Stimulated activated CD8-positive, alpha-beta memory T cell treated with anti-CD3 and anti-CD28 coated beads, Interleukin-12 subunit alpha, Interleukin-12 subunit beta, amount 100 ng/mL, for 1 hour (primary cell): ENCODE results near the gene RAB3C.
"Not testable (repeated sequence)": the region's sequence is repeated elsewhere in the genome, so short reads cannot be mapped to it uniquely, and the experiment has no call there.

Experiments
- DNase-seq: peaks from one replicate; pipeline ENCODE4 v3.0.0-alpha.2; 2020; ENCODE audit warnings: low read depth

Gene RAB3C

DNA sequence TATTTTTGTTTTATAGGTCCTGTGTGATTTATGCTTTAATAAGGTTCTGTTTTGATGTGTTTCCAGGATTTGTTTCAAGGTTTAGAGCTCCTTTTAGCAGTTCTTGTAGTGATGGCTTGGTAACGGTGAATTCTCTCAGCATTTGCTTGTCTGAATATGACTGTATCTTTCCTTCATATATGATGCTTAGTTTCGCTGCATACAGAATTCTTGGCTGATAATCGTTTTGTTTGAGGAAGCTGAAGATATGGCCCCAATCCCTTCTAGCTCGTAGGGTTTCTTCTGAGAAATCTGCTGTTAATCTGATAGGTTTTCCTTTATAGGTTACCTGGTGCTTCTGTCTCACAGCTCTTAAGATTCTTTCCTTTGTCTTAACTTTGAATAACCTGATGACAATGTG is 20.0 kb downstream of the RAB3C start:
- not testable (repeated sequence) for DNase-seq

DNA sequence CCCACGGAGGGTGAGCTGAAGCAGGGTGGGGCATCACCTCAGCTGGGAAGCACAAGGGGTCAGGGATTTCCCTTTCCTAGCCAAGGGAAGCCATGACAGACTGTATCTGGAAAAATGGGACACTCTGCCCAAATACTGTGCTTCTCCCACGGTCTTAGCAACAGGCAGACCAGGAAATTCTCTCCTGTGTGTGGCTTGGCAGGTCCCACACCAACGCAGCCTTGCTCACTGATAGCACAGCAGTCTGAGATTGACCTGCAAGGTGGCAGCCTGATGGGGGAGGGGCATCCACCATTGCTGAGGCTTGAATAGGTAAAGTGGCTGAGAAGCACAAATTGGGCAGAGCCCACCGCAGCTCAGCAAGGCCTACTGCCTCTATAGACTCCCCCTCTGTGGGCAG is 23.2 kb downstream of the RAB3C start:
- no peak for DNase-seq

DNA sequence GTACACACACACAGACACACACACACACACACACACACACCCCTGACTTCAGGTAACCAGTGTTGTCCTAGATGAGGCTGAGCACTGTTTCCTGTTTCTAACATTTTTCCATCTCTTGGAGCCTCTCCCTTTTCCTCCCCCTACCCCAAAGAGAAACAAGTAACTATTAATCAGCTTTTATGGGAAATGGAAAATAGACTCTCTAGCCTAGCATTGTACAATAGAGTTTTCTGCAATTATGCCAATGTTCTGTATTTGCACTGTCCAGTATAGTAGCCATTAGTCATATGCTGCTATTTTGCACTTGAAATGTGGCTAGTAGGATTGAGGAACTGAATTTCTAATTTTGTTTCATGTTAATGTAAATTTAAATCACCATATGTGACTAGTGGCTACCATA is 33.1 kb downstream of the RAB3C start:
- DNase-seq, result no peak

DNA sequence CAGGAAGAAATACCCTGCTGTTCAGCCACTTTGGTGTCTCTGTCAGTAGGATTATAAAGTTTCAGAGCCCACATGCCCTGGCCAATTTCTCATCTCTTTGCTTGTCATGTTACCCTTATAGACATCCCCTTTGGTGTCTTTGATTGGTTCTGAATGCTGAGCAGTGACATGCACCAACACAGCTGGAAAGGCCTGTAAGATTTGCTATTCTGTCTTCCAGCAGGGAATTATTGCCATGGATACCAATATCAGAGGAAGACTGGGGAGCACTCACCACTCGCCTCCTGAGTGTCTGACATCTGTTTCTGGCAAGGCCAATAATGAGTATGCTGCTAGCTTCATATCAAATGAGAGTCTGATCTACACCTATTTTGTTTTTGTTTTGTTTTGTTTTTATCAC is 34.4 kb downstream of the RAB3C start:
- no peak for DNase-seq

DNA sequence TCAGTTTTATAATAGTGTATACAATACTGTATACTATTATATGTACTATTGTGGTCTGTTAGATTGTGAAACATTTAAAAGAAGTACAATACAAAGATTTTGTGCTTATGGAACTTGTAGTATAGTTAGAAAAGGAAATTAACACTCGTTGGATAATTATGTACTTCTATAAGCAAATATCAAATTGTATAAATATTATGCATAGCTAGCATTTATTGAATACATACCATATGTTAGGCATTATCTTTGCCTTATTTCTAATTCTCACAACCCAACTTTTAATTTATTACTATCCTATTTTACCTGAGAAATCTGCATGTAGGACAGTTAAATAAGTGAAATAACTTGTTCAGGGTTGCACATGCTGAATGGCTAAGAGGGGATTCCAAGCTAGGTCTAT is 37.5 kb downstream of the RAB3C start:
- DNase-seq, result no peak

DNA sequence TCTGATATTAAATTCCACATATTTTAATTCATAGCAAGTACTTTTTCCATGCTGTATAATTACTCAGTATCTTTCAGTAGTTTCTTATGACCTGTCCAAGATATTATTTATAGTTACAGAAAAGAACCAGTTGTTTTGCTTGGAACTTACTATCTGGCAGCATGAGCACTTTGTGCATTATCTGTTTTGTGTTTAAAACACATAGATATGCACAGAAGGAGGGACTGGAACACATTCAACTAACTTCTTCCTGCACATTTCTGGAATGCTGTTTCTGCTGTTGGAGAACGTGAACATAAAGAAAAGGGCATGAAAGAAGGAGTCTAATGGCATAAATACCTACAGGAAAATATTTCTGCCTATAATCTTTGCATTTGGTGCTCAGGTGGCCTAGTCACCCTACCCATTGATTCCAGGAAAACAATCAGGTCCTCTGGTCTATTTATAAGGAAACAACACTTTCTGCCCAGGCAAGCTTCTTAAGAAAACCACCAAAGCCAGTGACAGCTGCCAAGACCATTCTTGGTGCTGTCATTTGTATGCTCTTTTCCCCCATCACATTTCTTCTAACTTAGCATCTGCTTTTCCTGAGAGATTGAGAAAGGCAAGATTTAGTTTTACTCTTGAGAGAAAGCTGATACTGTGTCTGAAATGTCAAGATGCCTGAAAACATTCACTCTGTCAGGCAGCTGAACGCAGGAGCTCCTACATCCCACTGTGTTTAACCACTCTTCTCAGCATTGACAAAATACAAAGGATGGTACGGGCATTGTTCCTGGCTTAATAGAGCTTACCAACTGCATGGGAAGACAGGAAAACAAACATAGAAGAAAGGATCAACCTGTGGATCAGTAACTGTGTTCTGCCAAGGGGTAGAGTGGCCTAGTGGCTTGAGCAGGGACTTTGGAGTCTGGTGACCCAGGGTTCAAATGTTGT is 40.3 kb downstream of the RAB3C start:
- DNase-seq, result no peak

DNA sequence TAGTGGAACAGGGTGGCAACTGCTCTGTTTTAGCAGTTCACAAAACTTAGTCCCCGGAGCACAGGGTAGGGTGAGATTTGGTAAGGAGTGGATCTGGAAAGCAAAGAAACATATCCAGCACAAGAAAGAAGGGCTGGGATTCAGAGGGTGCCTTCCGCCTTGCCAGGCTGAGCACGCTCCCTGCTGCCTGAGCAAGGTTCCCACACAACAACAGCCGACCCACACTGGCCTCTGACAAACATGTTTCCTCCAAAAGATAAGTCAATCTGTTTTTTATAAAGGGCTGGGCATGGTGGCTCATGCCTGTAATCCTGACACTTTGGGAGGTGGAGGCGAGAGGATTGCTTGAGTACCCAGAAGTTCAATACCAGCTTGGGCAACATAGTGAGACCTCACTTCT is 45.8 kb downstream of the RAB3C start:
- DNase-seq, result no peak

DNA sequence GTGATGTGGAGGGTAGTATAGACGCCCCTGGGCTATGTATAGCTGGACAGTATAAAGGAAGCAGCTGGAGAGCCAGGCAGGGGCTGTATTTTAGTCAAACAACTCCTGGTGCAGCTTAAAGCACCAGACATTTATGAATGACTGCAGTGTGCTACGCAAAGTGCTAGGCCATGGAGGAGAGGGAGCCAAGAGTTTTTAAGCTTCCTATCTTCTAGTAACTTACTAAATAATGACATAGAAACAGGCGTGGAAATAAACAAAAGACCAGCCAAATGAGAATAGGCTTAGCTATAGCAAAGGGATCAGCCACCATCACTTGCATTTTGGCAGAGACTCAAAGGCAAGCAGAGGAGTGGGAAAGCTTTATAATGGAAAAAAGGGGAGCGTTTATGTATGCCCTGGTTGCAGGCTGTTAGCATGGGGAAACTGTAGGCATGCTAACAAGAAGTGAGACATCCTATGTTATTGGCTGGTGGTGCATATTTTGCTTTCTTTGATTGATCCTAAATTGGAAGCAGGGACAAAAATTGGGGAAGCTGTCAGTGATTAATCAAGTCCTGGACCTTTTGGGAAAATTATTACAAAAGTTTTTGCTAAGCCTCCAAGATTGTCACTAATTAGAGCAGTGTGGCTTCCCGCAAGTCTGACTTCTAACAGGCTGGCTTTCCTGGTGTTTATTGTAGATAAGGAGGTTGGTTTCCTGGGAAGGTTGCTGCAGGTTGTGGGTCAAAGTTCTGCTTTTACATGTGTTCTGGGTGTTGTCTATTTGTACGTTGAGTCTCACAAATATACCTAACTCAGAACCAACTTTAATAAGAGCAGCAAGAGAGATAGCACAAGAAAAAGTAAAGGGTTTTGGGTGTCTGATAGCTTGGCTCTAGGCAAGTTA is 46.6 kb downstream of the RAB3C start:
- DNase-seq, result no peak

DNA sequence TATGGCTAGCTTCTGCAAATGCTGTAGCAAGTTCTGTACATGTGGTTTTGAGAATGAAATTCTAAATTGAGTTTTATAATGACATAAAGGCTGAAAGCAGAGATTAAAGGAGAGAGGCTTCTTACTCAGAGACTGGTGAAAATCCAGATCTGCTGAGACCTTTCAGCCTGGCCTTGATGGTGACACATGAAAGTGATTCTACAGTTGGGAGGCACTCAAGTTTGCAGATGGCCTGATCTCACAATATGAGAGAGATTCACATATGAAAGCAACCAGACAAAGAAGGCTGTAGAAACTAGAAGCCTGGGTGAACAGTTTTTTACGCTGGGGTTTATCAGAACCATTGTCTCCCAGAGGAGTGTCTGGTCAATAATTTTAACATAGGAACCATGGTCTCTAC is 49.0 kb downstream of the RAB3C start:
- no peak for DNase-seq

DNA sequence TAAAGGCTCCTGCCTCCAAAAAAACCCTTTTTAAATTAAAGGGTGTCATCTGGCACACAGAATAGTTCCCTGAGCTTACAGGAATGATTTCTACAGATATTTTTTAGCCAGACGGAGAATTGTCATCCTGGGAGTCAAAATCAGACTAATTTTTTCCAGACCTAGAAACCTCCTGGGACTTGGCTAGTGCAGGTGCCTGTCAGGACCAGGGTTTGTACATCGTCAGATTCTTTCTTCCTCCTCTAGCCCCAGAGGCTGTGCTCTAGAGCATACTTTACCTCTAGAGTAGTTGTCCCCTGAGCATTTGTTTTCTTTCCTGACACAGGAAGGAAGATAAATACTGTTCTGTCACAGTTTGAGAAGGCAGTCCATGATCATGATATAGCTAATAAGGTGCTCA is 52.5 kb downstream of the RAB3C start:
- DNase-seq, result no peak

DNA sequence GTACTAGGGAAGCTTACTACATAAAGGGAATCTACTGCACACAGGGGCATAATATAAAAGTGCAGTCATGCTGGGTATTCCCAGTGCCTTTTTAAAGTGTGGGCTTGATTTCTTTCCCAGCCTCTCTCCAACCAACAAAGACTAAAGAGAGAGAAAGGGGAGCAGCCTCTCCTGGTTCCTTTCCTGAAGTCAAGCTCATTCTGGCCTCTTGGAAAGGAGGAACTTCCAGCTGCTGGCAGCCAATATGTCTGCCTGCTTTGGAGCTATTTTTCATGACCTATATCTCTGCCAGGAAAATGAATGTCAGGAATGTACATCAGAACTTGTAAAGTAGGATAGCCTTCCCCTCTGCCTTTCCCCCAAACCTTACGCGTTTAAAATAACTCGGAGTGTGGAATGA is 57.1 kb downstream of the RAB3C start:
- DNase-seq, result no peak

DNA sequence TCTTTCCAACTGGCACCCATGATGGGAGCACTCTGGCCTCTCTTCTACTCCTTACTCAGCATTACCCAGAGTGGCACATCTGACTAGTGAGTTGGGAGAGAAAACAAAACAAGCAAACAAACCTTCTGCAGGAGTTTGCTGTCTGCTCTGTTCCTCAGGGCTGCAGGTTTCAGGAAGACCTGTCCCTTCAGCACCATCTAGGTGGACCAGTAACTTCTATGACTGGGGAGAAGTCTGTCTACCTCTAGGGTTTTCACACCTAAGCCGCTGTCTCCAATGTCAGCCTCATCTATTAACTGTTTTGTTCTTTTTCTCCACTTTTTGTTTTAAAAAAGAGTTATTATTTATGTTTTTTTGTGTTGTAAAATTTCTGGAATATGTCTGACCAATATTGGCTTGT is 58.7 kb downstream of the RAB3C start:
- no peak for DNase-seq

DNA sequence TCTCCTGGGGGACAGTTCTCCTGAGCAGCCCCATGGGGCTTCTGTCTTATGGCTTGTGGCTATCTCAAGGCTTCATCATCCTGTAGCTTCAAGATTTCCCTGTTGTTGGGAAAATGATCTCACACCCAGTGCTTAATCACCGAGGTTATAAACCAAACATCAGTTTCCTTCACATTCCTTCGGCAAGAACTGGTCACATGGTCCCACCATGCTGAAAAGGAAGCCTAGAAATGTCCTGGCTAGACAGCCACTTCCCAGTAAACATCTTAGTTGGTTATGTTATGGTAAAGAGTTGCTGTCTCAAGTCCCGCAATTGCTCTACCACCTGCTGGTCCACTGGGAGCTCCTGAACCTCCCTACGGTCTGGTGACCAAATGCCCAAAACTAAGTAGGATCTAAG is 66.0 kb downstream of the RAB3C start:
- no peak for DNase-seq

DNA sequence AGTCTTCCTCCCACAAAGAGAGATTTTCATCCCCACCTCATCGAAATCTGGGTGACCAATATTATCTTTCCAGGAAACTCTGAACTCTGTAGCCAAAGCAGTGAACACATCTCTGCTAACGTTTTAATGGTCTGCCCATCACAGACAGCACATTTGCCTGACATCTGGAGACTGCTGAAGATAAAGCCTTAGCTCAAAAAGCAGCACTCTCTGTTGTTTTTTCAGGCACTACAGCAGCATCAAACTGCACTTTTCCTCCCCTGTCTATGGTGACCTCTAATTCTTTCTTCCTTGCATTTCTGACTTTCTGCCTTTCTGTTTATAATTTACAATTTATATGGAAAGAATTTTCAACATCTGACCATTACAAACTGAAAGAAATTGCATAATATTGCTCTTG is 66.8 kb downstream of the RAB3C start:
- DNase-seq, result no peak

DNA sequence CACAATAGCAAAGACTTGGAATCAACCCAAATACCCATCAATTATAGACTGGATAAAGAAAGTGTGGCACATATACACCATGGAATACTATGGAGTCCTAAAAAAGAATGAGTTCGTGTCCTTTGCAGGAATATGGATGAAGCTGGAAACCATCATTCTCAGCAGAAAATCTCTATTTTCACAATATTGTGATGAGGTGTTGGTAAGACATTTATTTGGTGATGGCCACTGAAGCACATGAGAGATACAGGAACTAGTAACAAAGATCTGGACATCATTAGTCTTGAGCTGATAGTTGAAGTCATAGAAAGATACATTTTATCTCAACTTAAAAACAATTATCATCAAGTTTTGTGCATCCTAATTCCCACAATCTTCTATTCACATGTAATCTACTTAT is 70.6 kb downstream of the RAB3C start:
- no peak for DNase-seq

DNA sequence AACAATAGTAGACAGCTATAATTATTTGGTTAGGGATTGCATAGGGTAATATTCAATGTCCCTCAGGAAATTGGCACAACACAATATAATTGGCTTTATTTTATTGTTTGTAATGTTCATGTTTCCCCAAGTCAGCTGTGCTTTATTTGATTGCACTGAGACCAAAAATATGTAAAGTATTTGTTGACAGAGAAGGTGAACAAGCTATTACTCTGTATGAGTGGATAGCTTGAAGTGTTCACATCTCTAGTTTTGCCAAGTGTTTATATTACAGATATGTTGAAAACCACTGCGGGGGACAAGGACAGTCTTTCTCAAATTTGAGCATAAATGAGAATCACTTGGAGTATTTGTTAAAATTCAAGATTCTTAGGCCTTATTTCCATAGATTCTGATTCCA is 83.3 kb downstream of the RAB3C start:
- DNase-seq, result no peak

DNA sequence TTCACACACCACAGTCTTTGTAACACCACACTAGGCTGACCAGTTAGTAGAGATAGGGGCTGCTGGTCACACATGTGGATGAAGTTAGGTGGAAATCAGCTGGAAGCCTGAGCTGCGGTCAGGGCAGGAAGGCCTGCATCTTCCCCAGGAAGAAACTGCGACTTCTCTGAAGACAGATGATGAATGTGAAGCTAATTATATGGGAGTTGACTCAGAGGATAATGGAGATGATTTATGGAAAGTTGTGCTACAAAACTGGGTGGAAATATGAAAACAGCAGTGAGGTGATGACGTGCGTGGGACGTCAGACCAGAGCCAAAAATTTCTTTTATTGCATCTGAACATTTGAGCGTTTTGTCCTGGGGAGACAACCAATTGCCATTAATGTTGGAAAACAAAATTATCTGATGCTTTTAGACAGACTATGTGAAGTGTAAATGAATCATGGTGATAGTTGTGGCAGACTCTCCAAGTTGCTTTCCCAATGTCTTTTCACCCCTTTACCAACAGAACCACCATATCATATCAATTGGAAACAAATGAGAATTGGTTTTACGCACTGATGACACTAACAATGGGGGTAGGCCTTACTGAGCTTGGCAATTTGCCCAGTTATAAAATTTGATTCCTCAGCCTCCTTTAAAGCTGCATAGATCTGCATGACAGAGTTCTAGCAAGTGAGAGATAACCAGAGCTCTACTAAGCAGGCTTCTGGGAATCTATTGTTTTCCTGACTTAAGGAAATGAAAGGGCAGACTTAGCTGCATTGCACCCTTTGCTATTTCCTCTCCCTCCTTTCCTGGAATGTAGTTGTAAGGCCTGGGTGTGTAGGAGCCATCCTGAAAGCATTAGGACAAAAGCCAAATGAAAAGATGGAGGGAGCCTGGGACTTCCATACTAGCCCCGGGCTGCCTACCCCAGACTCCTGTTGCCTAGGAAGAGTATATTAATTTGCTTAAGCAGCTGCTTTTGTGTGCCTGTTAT is 84.0 kb downstream of the RAB3C start:
- no peak for DNase-seq

DNA sequence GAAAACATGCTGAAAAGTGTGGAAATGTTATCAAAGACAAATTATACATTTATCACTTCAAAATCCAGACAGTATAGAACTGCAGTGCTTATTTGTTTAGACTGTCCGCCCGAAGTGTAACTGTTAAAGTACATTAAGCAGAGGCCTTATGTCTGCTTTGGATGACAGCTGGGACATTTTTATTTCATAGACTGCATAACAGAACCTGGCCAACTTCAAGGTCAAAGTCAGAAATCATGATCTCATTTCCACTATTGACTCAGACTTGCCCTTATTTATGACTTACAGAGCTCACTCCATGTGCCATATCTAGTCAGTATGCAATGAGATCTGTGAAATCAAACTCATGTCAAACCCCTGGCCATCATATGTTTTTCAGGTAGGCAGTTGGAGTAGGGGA is 87.7 kb downstream of the RAB3C start:
- no peak for DNase-seq

DNA sequence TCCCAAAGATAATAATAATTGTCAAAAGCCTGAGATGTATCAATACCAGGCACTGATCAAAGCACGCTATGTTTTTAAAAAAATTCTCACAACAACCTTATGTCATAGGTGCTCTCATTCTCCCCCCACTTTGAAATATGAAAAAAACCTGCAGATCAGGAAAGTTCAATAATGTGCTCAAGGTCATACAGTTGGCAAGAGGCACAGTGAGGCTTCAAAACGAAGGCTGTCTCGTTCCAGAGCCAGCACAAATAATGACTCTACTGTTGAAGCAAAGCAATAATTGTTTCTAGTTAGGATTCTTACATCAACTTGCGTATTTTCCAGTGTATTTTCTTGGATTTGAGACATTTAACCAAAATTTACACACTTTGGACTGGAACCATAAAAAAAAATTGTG is 88.3 kb downstream of the RAB3C start:
- DNase-seq, result no peak

DNA sequence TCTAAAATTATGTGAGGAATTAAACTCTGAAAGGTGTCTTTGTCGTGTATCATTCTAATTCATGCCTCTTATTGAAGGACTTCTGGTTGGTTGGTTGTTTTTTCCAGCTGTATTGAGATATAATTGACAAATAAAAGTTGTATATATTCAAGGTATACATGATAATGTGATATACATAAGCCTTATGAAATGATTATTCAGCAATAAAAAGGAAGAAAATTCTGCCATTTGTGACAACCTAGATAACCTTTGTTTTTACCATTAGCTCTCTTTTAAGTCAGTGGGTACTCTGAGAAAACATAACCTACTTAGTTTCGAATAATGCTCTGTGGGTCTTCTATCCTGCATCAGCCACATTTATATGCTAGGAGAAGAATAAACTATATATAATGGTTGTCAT is 89.6 kb downstream of the RAB3C start:
- DNase-seq, result no peak

DNA sequence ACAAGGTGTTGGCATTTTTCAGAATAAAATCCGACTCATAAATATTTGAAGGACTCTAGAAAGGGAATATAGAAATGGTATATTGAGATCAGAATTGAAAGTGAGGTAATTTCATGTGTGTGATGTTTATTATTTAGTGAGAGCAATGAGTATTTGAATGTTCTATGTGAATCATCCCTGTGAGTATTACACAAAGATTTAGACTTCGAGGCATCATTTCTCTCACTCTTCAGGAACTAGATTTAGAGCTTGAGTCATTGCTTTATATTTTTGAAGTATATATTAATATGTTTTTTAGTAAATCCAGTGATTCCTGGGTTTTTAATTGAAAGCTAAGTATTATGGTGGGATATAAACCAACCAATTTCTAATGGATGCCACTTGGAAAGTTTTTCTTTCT is 91.2 kb downstream of the RAB3C start:
- DNase-seq, result no peak

DNA sequence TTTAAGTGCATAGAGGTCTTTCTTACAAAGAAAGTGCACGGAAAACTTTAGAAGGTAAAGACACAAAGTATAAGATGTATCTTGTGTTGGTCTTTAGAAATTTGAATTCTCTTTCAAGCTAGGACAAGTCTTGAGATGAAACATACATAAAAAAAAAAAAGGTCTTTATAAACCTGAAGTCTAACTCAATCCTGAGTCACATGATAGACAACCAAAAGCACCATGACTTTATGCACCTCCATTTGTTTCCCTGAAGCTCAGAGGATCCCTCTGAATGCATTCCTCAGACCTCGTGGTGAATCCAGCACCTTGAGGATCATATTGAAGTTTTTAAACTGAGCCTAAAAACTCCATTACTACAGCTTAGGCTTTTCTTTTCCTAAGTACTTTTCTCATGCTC is 91.8 kb downstream of the RAB3C start:
- no peak for DNase-seq
